GM12878 (cell line): ENCODE data around the gene LARGE1. TPM values are rescaled to one million over a fixed set of nuclear protein-coding genes. Genes with fewer than 3 reads are reported as not detected.

Experiments used
- ATAC-seq: fragments of 200-7000 bp; cut with Tn5 transposase; 3 replicates; pipeline ENCODE4 v1.9.1; 2020; ENCODE audit warnings: mild to moderate bottlenecking, moderate library complexity
- BruUV-seq: library from RNA; stranded (reverse); fragments of 400-500 nt; replicated peaks from 2 replicates; lab custom pipeline; 2021; lab: Mats Ljungman, UMichigan
- CTCF ChIA-PET: fragments of 300-600 bp; sonication (Branson Sonifier 250); formaldehyde crosslinking; extraction: SDS; loops from one replicate; lab custom pipeline; 2021; ENCODE audit warnings: inconsistent platforms; lab: Yijun Ruan, JAX
- POLR2A ChIA-PET: fragments of 350-600 bp; formaldehyde crosslinking; extraction: SDS; loops from one replicate; lab custom pipeline; 2021; ENCODE audit warnings: inconsistent platforms; lab: Charles Lee
- RAD21 ChIA-PET: fragments of 300-600 bp; sonication (Branson Sonifier 250); formaldehyde crosslinking; loops from one replicate; lab custom pipeline; 2023; ENCODE audit warnings: antibody characterized with exemption; ENCODE audit not compliant: unreplicated experiment; lab: Charles Lee
- SMC1A ChIA-PET: fragments of 300-600 bp; sonication (Branson Sonifier 250); formaldehyde crosslinking; loops from one replicate; lab custom pipeline; 2023; ENCODE audit not compliant: unreplicated experiment, uncharacterized antibody; lab: Charles Lee
- DNase-seq: peaks from one replicate; pipeline ENCODE4 v3.0.0-alpha.2; 2011; ENCODE audit warnings: low read depth, low spot score
- FAIRE-seq: peaks from 3 replicates; lab custom pipeline; 2011; peaks lifted over from hg19 to GRCh38; lab: Jason Lieb, UNC
- H2AFZ ChIP-seq: 2 replicates; pipeline ENCODE4 v1.6.0; 2011; ENCODE audit warnings: low read depth, low read length, control low read depth; ENCODE audit not compliant: control insufficient read depth
- H3K27ac ChIP-seq: 2 replicates; pipeline ENCODE4 v1.5.1; 2011; ENCODE audit warnings: control low read depth; ENCODE audit not compliant: control insufficient read depth, insufficient read depth
- H3K27me3 ChIP-seq, 2 experiments: replicated peaks in 1 of 2; 2 replicates each; pipeline versions ENCODE4 v1.6.0 to v1.6.1; 2011; ENCODE audit warnings: low read length in 1 of 2; ENCODE audit not compliant: control insufficient read depth in 2 of 2, insufficient read depth in 2 of 2
- H3K36me3 ChIP-seq, 2 experiments: 2 replicates each; pipeline ENCODE4 v1.5.1; 2011; ENCODE audit warnings: low read length in 1 of 2; ENCODE audit not compliant: control insufficient read depth in 2 of 2, insufficient read depth in 2 of 2
- H3K4me1 ChIP-seq: 2 replicates; pipeline ENCODE4 v1.6.1; 2011; ENCODE audit warnings: mild to moderate bottlenecking, low read length, moderate library complexity, mixed read lengths; ENCODE audit not compliant: control insufficient read depth, insufficient read depth
- H3K4me2 ChIP-seq: 2 replicates; pipeline ENCODE4 v1.6.0; 2011; ENCODE audit warnings: control low read depth; ENCODE audit not compliant: control insufficient read depth, insufficient read depth
- H3K4me3 ChIP-seq: fragments of 200-600 bp; sonication (generic); 2 replicates; pipeline ENCODE4 v1.5.1; 2016
- H3K79me2 ChIP-seq: 2 replicates; pipeline ENCODE4 v1.6.0; 2011; ENCODE audit warnings: low read length; ENCODE audit not compliant: control insufficient read depth, insufficient read depth
- H3K9ac ChIP-seq: 2 replicates; pipeline ENCODE4 v1.8.0; 2011; ENCODE audit warnings: low read length, control low read depth, mixed read lengths; ENCODE audit not compliant: control insufficient read depth, insufficient read depth
- H3K9me3 ChIP-seq: replicated peaks from 3 replicates; pipeline ENCODE4 v1.5.1; 2011; ENCODE audit warnings: mild to moderate bottlenecking, low read length; ENCODE audit not compliant: control insufficient read depth, insufficient read depth
- H4K20me1 ChIP-seq: 2 replicates; pipeline ENCODE4 v1.6.0; 2011; ENCODE audit not compliant: control insufficient read depth, insufficient read depth
- BCL11A ChIP-seq: IDR thresholded peaks from 2 replicates; pipeline ENCODE4 v1.6.1; 2011; ENCODE audit warnings: low read depth, low read length
- CBX5 ChIP-seq: sonication (generic); IDR thresholded peaks from 2 replicates; pipeline ENCODE4 v1.6.1; 2016; ENCODE audit warnings: low read depth, moderate library complexity, mild to moderate bottlenecking, inconsistent platforms
- E2F4 ChIP-seq: IDR thresholded peaks from 2 replicates; pipeline ENCODE4 v1.6.1; 2012; ENCODE audit warnings: low read depth, low read length, improper control_type of control experiment
- IKZF2 ChIP-seq, 2 experiments: fragments of 450-650 bp; IDR thresholded peaks; 2 replicates each; pipeline ENCODE4 v1.6.1; 2017; ENCODE audit warnings: mild to moderate bottlenecking in 2 of 2, moderate library complexity in 2 of 2
- KAT2A ChIP-seq: conservative IDR thresholded peaks from 2 replicates; pipeline ENCODE4 v1.6.1; 2011; ENCODE audit warnings: low read depth, low read length; ENCODE audit not compliant: control insufficient read depth
- NKRF ChIP-seq: fragments of 450-650 bp; conservative IDR thresholded peaks from 2 replicates; pipeline ENCODE4 v1.6.1; 2017; ENCODE audit warnings: mild to moderate bottlenecking, moderate library complexity
- POLR2A ChIP-seq: IDR thresholded peaks from 2 replicates; pipeline ENCODE4 v1.6.1; 2011; ENCODE audit warnings: low read depth, mild to moderate bottlenecking, low read length
- RB1 ChIP-seq: fragments of 450-650 bp; formaldehyde crosslinking; IDR thresholded peaks from 2 replicates; pipeline ENCODE4 v1.6.1; 2017; ENCODE audit warnings: mild to moderate bottlenecking, borderline replicate concordance
- SMC3 ChIP-seq: IDR thresholded peaks from 2 replicates; pipeline ENCODE4 v1.6.1; 2011; ENCODE audit warnings: low read length, improper control_type of control experiment, borderline replicate concordance
- SRF ChIP-seq, 2 experiments: IDR thresholded peaks; 2 replicates each; pipeline ENCODE4 v1.6.1; 2011; ENCODE audit warnings: low read depth in 2 of 2, low read length in 2 of 2, mild to moderate bottlenecking in 1 of 2, moderate library complexity in 1 of 2
- SUZ12 ChIP-seq: fragments of 200-600 bp; sonication (generic); IDR thresholded peaks from one replicate; pipeline ENCODE4 v1.6.1; 2018; ENCODE audit warnings: antibody characterized with exemption, mild to moderate bottlenecking; ENCODE audit not compliant: unreplicated experiment
- WRNIP1 ChIP-seq: IDR thresholded peaks from 2 replicates; pipeline ENCODE4 v1.6.1; 2011; ENCODE audit warnings: low read depth, low read length, improper control_type of control experiment, borderline replicate concordance
- WGBS: methylation state at CpG from one replicate; pipeline ENCODE4 v1.1.6; 2016; ENCODE audit warnings: low lambda C conversion rate; ENCODE audit not compliant: insufficient replicate concordance, insufficient coverage; ENCODE audit errors: missing lambda C conversion rate; 5-methylcytosine and 5-hydroxymethylcytosine counted together
- in situ Hi-C: fragments of 300-500 bp; cut with MboI; formaldehyde crosslinking; loops from 9 replicates; pipeline ENCODE4 v1.14.3; 2018; ENCODE audit warnings: mixed read lengths
- intact Hi-C: fragments of 100-400 bp; cut with micrococcal nuclease; formaldehyde crosslinking; loops from one replicate; pipeline ENCODE4 v1.14.2; 2022; ENCODE audit not compliant: unreplicated experiment
- polyA plus RNA-seq, 11 experiments: library from polyadenylated mRNA; depleted of rRNA in 4 of 11; unstranded in 6 of 11; stranded (reverse) in 5 of 11; fragments of >200 nt; fragmentation: Nextera tagmentation in 4 of 11; fragmentation: Illumina TruSeq in 1 of 11; extraction: Ambion mirVana in 4 of 11; extraction: Trizol in 1 of 11; gene quantifications; 1 replicate in 1 of 11; 2 replicates in 10 of 11; pipeline versions ENCODE4 v1.2.1 to v1.2.3, GENCODE V29; 2011 to 2016; ENCODE audit warnings: inconsistent platforms in 2 of 11, missing spikeins in 2 of 11, low read depth in 1 of 11
- total RNA-seq, 4 experiments: library from RNA; depleted of rRNA in 3 of 4; stranded (reverse); fragments of >200 nt in 3 of 4; fragmentation: Illumina TruSeq in 1 of 4; extraction: Trizol in 1 of 4; gene quantifications; 2 replicates each; pipeline versions ENCODE4 v1.2.1 to v1.2.3, GENCODE V29; 2013 to 2021

LARGE1 gene
- total and polyA plus RNA-seq, 10 of the 15 experiments (the other 5 are each of a cell fraction or from before 2014, with no cell fraction given), result 3.2 to 41.4 (median 17.3) TPM

GRCh38 chr22:33706100-33706499 is 214.2 kb downstream of the LARGE1 start (continued):
- TF ChIP-seq E2F4 (no peak), IKZF2 (IDR thresholded peaks at IDR 0.05) (no peak), WRNIP1 (no peak)

- Histone ChIP-seq H3K4me2 (no peak overlapping the region), H3K27ac (no peak overlapping the region), H3K9me3 (no peaks in the 10 kb centered on the region; the same call in 2 of the 3 replicates), H3K36me3 (peaks cover 0 to 11% of the 10 kb centered on the region in 2 experiments; a peak in 1 of 4 replicates), H3K9ac (no peak overlapping the region), H3K4me1 (no peaks in the 10 kb centered on the region), H3K4me3 (no peak overlapping the region), H2AFZ (no peak overlapping the region), H3K79me2 (no peaks in the 10 kb centered on the region), H3K27me3 (no peaks in the 10 kb centered on the region), H4K20me1 (no peaks in the 10 kb centered on the region)
- TF ChIP-seq NKRF (no peak), SRF (IDR thresholded peaks at IDR 0.05; ENCODE audit: low read depth in 2 of 2, low read length in 2 of 2) (no peak), KAT2A (no peak), CBX5 (no peak), POLR2A (no peak), RB1 (no peak), BCL11A (no peak), SMC3 (no peak), SUZ12 (no peak)
- ChIA-PET POLR2A (no interaction called here), SMC1A (no interaction called here), RAD21 (no interaction called here), CTCF (no interaction called here)
- intact Hi-C loops (no loop called here), in situ Hi-C loops (no loop called here)
- ATAC-seq, result no peak
- DNase-seq, result no peak
- FAIRE-seq, result no peak
- WGBS, result 86% methylated on average over 7 of the region's 7 CpGs
- BruUV-seq, result no TSS peak
Measured at GRCh38 chr22:33699176-33699575, 221.1 kb downstream of the LARGE1 start.
